Liver (tissue), 9 donors: ENCODE results near the gene KIF15. TPM values are rescaled to one million over a fixed set of nuclear protein-coding genes. Genes with fewer than 3 reads are reported as not detected.

Experiments used
- DNase-seq: peaks from one replicate; pipeline ENCODE4 v3.0.0-alpha.2; 2017; ENCODE audit warnings: low spot score
- H3K27ac ChIP-seq, 2 donors: one replicate each; pipeline ENCODE4 v1.7.0; 2013; ENCODE audit warnings: inconsistent platforms in 2 of 2, low read length in 2 of 2, control low read depth in 1 of 2, low read depth in 1 of 2, mild to moderate bottlenecking in 1 of 2
- H3K27me3 ChIP-seq, 4 donors: one replicate each; pipeline versions ENCODE4 v1.6.1 to v1.7.0; 2013; ENCODE audit warnings: low read length in 3 of 4, inconsistent platforms in 1 of 4, mild to moderate bottlenecking in 1 of 4, moderate library complexity in 1 of 4; ENCODE audit not compliant: control insufficient read depth in 4 of 4, insufficient read depth in 4 of 4
- H3K36me3 ChIP-seq, 4 donors: one replicate each; pipeline versions ENCODE4 v1.6.1 to v1.7.0; 2013; ENCODE audit warnings: low read length in 3 of 4, mild to moderate bottlenecking in 3 of 4, low read depth in 1 of 4, moderate library complexity in 1 of 4; ENCODE audit not compliant: control insufficient read depth in 4 of 4, insufficient read depth in 3 of 4
- H3K4me1 ChIP-seq, 4 donors: one replicate each; pipeline versions ENCODE4 v1.6.1 to v1.7.0; 2013; ENCODE audit warnings: low read length in 3 of 4, mild to moderate bottlenecking in 3 of 4, moderate library complexity in 1 of 4; ENCODE audit not compliant: control insufficient read depth in 4 of 4, insufficient read depth in 4 of 4
- H3K4me3 ChIP-seq, 3 donors: one replicate each; pipeline versions ENCODE4 v1.6.1 to v1.7.0; 2013; ENCODE audit warnings: low read length in 3 of 3, control low read depth in 1 of 3, low read depth in 1 of 3, mild to moderate bottlenecking in 1 of 3
- H3K9ac ChIP-seq, 2 donors: one replicate each; pipeline ENCODE4 v1.7.0; 2013; ENCODE audit warnings: low read length in 2 of 2, mild to moderate bottlenecking in 2 of 2, moderate library complexity in 2 of 2, control low read depth in 1 of 2, low read depth in 1 of 2
- H3K9me3 ChIP-seq, 4 donors: one replicate each; pipeline versions ENCODE4 v1.6.1 to v1.7.0; 2013; ENCODE audit warnings: low read length in 3 of 4; ENCODE audit not compliant: control insufficient read depth in 4 of 4
- ATF3 ChIP-seq: IDR thresholded peaks from 2 replicates; pipeline ENCODE4 v1.6.1; 2016; ENCODE audit warnings: antibody characterized with exemption
- EGR1 ChIP-seq, 2 donors: IDR thresholded peaks; 2 replicates each; pipeline ENCODE4 v1.6.1; 2016 to 2018; ENCODE audit warnings: antibody characterized with exemption in 2 of 2, low read depth in 2 of 2
- FOXA1 ChIP-seq: IDR thresholded peaks from 2 replicates; pipeline ENCODE4 v1.6.1; 2016; ENCODE audit warnings: antibody characterized with exemption
- FOXA2 ChIP-seq: IDR thresholded peaks from 2 replicates; pipeline ENCODE4 v1.6.1; 2016; ENCODE audit warnings: antibody characterized with exemption
- HNF4A ChIP-seq, 2 donors: conservative IDR thresholded peaks; 2 replicates each; pipeline ENCODE4 v1.6.1; 2016; ENCODE audit warnings: antibody characterized with exemption in 2 of 2, mild to moderate bottlenecking in 2 of 2
- HNF4G ChIP-seq: IDR thresholded peaks from 2 replicates; pipeline ENCODE4 v1.6.1; 2016; ENCODE audit warnings: antibody characterized with exemption
- JUND ChIP-seq, 2 donors: IDR thresholded peaks; 2 replicates each; pipeline ENCODE4 v1.6.1; 2016; ENCODE audit warnings: antibody characterized with exemption in 2 of 2
- RAD21 ChIP-seq, 2 donors: IDR thresholded peaks; 2 replicates each; pipeline ENCODE4 v1.6.1; 2016; ENCODE audit warnings: antibody characterized with exemption in 2 of 2, mild to moderate bottlenecking in 2 of 2
- RXRA ChIP-seq, 2 donors: IDR thresholded peaks; 2 replicates each; pipeline ENCODE4 v1.6.1; 2017 to 2018; ENCODE audit warnings: antibody characterized with exemption in 2 of 2, mild to moderate bottlenecking in 1 of 2
- SP1 ChIP-seq: IDR thresholded peaks from 2 replicates; pipeline ENCODE4 v1.6.1; 2018; ENCODE audit warnings: antibody characterized with exemption, mild to moderate bottlenecking
- TAF1 ChIP-seq: conservative IDR thresholded peaks from 2 replicates; pipeline ENCODE4 v1.6.1; 2016; ENCODE audit warnings: antibody characterized with exemption, mild to moderate bottlenecking
- WGBS: extraction: QIAGEN DNeasy Blood & Tissue Kit; methylation state at CpG from one replicate; pipeline ENCODE4 v1.1.7; 2013; 5-methylcytosine and 5-hydroxymethylcytosine counted together
- polyA plus RNA-seq, 2 donors: library from polyadenylated mRNA; stranded (reverse) in 1 of 2; unstranded in 1 of 2; fragments of 200-250 nt in 1 of 2; fragments of >200 nt in 1 of 2; fragmentation: Nextera tagmentation in 1 of 2; extraction: Ambion mirVana in 1 of 2; gene quantifications; one replicate each; pipeline versions ENCODE4 v1.2.1 to v1.2.3, GENCODE V29; 2013 to 2015
- total RNA-seq, 2 donors: library from RNA; depleted of rRNA; stranded (reverse); fragments of >200 nt; gene quantifications; one replicate each; pipeline ENCODE4 v1.2.3, GENCODE V29; 2014
- TF ChIP-seq, protein P1 (sequence below): IDR thresholded peaks from 2 replicates; pipeline ENCODE4 v1.6.1; 2016; ENCODE audit warnings: antibody characterized with exemption
- TF ChIP-seq, protein P2 (sequence below): IDR thresholded peaks from 2 replicates; pipeline ENCODE4 v1.6.1; 2016; ENCODE audit warnings: antibody characterized with exemption, mild to moderate bottlenecking
- TF ChIP-seq, protein P3 (sequence below): fragments of 150-350 bp; IDR thresholded peaks from 2 replicates; pipeline ENCODE4 v1.5.1; 2017; ENCODE audit warnings: improper control_type of control experiment, low read depth, low read length; ENCODE audit not compliant: missing input control
- donor health status: healthy.
- donor health status: healthy.
- donor health status: healthy.
- donor health status: healthy.
- donor health status: healthy.

The KIF15 gene
- total and polyA plus RNA-seq, 4 donors: under 0.01 to 15.9 (median 0.24) TPM

DNA sequence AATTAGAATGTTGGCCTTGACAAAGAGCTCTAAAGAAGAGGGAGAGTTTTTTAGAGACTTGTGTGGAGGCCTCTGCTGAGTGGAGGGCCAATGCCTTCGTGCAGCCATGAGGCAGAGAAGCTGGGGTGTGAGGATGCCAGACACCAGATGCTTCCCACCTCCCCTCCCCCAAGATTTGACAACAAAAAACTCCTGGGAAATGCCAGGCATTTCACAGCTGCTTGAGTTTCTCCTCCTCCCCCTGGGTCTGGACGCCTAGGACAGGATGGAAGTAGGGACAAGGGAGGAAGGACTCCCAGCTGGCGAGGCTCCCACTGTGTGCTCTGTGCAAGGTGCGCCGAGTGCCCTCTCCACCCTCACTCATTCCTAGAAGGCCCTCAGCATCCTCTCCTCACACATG lies 132.9 kb downstream of the KIF15 start:
- H3K36me3 ChIP-seq: no peaks in the 10 kb centered on the region
- no peak overlapping the region for H3K9ac ChIP-seq
- H3K27ac ChIP-seq: no peak overlapping the region
- no peak for DNase-seq
- H3K4me3 ChIP-seq: no peak overlapping the region
- 61% methylated on average over 5 of the region's 5 CpGs for WGBS
- H3K9me3 ChIP-seq: no peaks in the 10 kb centered on the region
- TF ChIP-seq JUND (IDR thresholded peaks at IDR 0.05) (no peak), HNF4G (no peak), FOXA2 (no peak), SP1 (no peak), RXRA (IDR thresholded peaks at IDR 0.05) (no peak), ATF3 (no peak)
- TF ChIP-seq, protein P1, sequence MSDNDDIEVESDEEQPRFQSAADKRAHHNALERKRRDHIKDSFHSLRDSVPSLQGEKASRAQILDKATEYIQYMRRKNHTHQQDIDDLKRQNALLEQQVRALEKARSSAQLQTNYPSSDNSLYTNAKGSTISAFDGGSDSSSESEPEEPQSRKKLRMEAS: no peak
- TF ChIP-seq, protein P2, sequence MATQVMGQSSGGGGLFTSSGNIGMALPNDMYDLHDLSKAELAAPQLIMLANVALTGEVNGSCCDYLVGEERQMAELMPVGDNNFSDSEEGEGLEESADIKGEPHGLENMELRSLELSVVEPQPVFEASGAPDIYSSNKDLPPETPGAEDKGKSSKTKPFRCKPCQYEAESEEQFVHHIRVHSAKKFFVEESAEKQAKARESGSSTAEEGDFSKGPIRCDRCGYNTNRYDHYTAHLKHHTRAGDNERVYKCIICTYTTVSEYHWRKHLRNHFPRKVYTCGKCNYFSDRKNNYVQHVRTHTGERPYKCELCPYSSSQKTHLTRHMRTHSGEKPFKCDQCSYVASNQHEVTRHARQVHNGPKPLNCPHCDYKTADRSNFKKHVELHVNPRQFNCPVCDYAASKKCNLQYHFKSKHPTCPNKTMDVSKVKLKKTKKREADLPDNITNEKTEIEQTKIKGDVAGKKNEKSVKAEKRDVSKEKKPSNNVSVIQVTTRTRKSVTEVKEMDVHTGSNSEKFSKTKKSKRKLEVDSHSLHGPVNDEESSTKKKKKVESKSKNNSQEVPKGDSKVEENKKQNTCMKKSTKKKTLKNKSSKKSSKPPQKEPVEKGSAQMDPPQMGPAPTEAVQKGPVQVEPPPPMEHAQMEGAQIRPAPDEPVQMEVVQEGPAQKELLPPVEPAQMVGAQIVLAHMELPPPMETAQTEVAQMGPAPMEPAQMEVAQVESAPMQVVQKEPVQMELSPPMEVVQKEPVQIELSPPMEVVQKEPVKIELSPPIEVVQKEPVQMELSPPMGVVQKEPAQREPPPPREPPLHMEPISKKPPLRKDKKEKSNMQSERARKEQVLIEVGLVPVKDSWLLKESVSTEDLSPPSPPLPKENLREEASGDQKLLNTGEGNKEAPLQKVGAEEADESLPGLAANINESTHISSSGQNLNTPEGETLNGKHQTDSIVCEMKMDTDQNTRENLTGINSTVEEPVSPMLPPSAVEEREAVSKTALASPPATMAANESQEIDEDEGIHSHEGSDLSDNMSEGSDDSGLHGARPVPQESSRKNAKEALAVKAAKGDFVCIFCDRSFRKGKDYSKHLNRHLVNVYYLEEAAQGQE: no peak
- no peaks in the 10 kb centered on the region for H3K27me3 ChIP-seq
- no peaks in the 10 kb centered on the region for H3K4me1 ChIP-seq

- H3K9ac ChIP-seq: no peak overlapping the region
- no peaks in the 10 kb centered on the region for H3K27me3 ChIP-seq
- H3K4me3 ChIP-seq: no peak overlapping the region
- no peak for DNase-seq
- H3K4me1 ChIP-seq: no peaks in the 10 kb centered on the region
- WGBS: 84% methylated on average over 2 of the region's 2 CpGs
- TF ChIP-seq, protein P3, sequence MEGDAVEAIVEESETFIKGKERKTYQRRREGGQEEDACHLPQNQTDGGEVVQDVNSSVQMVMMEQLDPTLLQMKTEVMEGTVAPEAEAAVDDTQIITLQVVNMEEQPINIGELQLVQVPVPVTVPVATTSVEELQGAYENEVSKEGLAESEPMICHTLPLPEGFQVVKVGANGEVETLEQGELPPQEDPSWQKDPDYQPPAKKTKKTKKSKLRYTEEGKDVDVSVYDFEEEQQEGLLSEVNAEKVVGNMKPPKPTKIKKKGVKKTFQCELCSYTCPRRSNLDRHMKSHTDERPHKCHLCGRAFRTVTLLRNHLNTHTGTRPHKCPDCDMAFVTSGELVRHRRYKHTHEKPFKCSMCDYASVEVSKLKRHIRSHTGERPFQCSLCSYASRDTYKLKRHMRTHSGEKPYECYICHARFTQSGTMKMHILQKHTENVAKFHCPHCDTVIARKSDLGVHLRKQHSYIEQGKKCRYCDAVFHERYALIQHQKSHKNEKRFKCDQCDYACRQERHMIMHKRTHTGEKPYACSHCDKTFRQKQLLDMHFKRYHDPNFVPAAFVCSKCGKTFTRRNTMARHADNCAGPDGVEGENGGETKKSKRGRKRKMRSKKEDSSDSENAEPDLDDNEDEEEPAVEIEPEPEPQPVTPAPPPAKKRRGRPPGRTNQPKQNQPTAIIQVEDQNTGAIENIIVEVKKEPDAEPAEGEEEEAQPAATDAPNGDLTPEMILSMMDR: no peak
- no peak for TF ChIP-seq HNF4A (conservative IDR thresholded peaks at IDR 0.05)
- TF ChIP-seq RXRA (IDR thresholded peaks at IDR 0.05): no peak
- no peak for TF ChIP-seq SP1
- H3K9me3 ChIP-seq: no peaks in the 10 kb centered on the region
- H3K27ac ChIP-seq: no peak overlapping the region
- H3K36me3 ChIP-seq: no peaks in the 10 kb centered on the region
Measured at GRCh38 chr3:44896440-44896839, 134.8 kb downstream of the KIF15 start.

- Histone ChIP-seq H3K4me3 (no peak overlapping the region), H3K27ac (no peak overlapping the region), H3K4me1 (no peaks in the 10 kb centered on the region), H3K9ac (no peak overlapping the region), H3K9me3 (no peaks in the 10 kb centered on the region), H3K27me3 (no peaks in the 10 kb centered on the region), H3K36me3 (no peaks in the 10 kb centered on the region)
- 68% methylated on average over 13 of the region's 13 CpGs for WGBS
- no peak for DNase-seq
- TF ChIP-seq, protein P1: no peak
- TF ChIP-seq RXRA (IDR thresholded peaks at IDR 0.05) (no peak), FOXA1 (no peak), SP1 (no peak), RAD21 (IDR thresholded peaks at IDR 0.05) (no peak), EGR1 (IDR thresholded peaks at IDR 0.05; ENCODE audit: low read depth in 2 of 2) (no peak), FOXA2 (no peak), TAF1 (no peak)
- TF ChIP-seq, protein P2: no peak
- TF ChIP-seq, protein P3: no peak
Measured at GRCh38 chr3:44899683-44900367, 138.2 kb downstream of the KIF15 start.
